HG03175 (cell line): Measurements from ENCODE around the gene CYTH1.

Experiments used
- ATAC-seq: cut with Tn5 transposase; IDR thresholded peaks from one replicate; pipeline ENCODE4 v1.9.1; 2021; ENCODE audit warnings: mild to moderate bottlenecking, moderate library complexity; ENCODE audit not compliant: unreplicated experiment

CYTH1 gene

DNA sequence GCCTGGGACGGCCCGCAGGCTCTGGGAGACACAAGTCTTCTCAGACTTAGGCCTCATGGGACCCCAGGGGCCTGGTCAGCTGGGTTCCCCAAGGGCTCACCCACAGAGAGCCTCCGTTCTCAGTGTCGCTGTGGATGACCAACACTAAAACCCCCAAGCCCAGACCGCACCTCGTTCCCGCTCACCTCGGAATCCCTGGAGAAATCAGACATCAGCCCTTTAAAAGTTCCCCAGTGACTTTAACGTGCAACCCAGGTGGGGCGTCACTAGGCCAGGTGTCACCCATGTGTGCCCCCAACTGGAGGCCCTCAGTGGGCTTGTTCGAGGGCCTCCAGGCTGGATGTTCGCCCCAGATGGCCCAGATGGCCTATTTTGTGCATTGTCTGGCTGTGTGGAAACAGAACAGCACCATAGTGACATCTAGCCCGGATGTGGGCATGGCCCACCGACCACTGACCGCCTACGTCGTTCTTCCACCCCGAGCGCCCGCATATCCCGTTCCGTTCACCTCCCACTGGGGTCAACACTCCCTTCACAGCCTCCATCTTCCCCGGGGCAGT, 152.6 kb downstream of the CYTH1 start:
- no peak for ATAC-seq

DNA sequence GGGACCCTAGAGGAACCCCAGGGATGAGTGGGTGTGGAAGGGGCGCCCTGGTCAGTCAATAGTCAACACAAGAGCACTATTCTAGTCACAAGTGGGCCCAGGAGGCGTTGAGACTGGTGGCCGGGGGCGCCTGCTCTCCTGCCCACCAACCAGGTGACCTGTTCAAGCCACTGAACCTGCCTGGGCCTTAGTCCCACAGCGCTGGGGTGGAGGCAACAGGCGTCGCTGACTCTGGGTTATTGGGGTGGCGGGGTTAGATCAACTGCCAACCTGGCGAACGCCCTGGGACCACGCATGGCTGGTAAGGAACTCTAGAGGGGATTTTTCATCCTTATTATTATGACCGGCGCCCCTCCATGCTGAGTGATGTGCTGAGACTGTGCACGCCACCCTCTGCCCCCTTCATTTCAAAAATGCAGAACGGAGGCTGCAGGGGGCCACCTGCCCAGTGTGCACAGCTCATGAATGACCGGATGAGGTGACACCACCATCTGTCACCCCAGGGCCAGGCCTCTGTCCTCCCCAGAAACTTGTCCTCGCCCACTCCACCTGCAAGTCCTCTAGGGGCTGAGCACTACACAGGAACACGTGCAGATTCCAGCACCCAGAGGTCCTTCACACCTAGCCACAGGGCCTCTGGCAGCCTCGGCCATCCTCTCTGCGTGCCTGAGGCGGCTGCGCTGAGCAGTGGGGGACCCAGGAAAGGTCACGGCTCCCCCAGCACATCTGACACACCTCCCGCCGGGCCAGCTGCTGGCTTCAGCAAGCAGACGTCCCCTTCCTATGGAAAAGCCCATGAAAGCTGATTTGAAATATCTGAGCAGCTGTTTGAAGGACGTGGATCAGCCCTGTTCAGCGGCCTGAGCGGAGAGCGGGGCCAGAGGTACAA, 153.3 kb downstream of the CYTH1 start:
- no peak for ATAC-seq

DNA sequence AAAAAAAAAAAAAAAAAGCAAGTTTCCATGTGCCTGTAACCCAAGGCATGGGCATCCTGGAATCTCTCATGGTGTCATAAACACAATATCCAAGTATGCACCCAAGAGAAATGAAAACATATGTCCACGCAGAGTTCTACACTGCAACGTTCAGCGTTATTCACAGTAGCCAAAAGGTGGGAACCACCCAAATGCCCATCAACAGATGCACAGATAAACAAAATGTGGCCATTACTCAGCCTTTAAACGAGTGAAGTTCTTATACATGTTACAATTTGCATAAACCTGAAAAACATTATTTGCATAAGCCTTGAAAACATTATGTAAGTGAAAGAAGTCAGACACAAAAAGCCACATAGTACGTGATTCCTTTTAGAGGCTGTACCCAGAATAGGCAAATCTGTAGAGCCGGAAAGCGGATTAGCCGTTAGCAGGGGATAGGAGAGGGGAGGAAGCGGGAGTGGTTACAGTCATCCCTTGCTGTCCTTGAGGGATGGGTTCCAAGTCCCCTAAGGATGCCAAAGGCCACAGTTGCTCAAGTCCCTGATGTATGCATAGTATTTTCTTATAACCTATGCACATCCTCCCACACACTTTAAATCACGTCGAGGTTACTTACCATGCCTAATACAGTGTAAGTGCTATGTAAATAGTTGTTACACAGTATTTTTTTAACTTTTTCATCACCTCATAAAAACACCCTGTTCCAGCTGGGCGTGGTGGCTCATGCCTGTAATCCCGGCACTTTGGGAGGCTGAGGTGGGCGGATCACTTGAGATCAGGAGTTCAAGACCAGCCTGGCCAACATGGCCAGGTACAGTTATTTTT, 157.5 kb downstream of the CYTH1 start:
- ATAC-seq, result no peak
